ENCODE results near the gene DPP8. TPM values are rescaled to one million over a fixed set of nuclear protein-coding genes. Genes with fewer than 3 reads are reported as not detected.
"Not testable (repeated sequence)": the region's sequence is repeated elsewhere in the genome, so short reads cannot be mapped to it uniquely, and the experiment has no call there.

Gene DPP8
- 27.2 and 42.0 TPM in 2 replicates for total RNA-seq (2014; rRNA removed; shearing (Covaris generic); ENCODE audit: low replicate concordance)

DNA sequence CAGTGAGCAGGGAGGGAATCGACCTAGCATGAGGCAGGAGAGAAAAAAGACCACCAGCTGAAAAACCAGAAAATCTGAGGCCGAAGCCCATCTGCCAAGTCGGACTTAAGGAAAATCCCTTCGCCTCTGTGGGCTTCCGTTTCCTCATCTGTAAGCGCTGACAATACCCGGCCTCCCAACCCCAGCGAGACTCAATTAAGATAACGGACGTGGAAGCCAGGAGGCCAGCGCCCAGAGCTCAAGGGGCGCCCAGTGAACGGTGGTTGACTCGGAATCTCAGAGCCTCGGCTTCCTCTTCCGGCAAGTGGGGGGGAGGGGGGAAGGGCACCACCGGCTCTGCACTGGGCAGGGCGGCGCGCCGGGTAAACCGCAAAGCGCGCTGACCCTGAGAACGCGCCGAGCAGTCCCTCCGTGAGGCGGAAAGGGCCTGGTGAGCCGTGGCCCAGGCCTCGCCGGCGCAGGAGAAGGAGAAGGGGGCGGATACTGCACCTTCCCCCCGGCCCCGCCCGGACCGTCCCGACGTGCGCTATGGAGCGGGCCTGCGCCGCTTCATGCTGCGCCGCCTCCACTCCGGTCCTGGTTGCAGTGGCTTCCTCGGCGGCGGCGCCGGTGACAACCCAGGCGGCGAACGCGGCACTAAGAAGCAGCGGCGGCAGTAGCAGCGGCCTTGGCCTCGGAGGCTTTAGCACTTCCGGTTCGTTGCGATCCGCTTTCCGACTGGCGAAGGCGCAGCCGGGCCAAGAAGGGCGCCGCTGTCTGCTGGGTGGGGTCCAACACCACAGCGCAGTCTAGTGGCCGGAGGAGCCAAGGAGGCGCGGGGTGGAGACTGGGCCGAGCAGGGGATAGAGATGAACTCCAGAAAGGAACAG lies at the start of gene DPP8:
Gene DPP8, minus strand, starts transcription at position 693 of the 869 bp plus-strand sequence. CDS start 5,136 bp downstream, outside the sequence.
- Histone ChIP-seq H4K20me1 (ENCODE audit: insufficient read depth, low read depth, low read length) (peaks cover 15% of the 10 kb centered on the region), H3K4me1 (ENCODE audit: low read length) (peaks cover 43% of the 10 kb centered on the region), H3K4me3 (ENCODE audit: low read length) (peak within 1 kb of the TSS; percentile 94), H3K79me2 (ENCODE audit: low read length) (peaks cover 48% of the 10 kb centered on the region), H3K9ac (ENCODE audit: low read length) (peak within 1 kb of the TSS; percentile 97), H3K36me3 (ENCODE audit: insufficient read depth, low read length) (peaks cover 19% of the 10 kb centered on the region; the same call in 1 of the 2 replicates), H3K9me3 (ENCODE audit: low read length) (no peaks in the 10 kb centered on the region), H3K4me2 (ENCODE audit: low read depth, low read length, poor library complexity, severe bottlenecking) (peak within 1 kb of the TSS; percentile 97), H2AFZ (ENCODE audit: low read length) (peak within 1 kb of the TSS; percentile 67; the same call in 1 of the 2 replicates), H3K27me3 (ENCODE audit: low read length) (no peaks in the 10 kb centered on the region), H3K9me2 (replicated peaks; ENCODE audit: insufficient read depth, low read length) (no peaks in the 10 kb centered on the region), H3K27ac (ENCODE audit: low read length) (peak within 1 kb of the TSS; percentile 79)
- peak; percentile 98 for DNase-seq

DNA sequence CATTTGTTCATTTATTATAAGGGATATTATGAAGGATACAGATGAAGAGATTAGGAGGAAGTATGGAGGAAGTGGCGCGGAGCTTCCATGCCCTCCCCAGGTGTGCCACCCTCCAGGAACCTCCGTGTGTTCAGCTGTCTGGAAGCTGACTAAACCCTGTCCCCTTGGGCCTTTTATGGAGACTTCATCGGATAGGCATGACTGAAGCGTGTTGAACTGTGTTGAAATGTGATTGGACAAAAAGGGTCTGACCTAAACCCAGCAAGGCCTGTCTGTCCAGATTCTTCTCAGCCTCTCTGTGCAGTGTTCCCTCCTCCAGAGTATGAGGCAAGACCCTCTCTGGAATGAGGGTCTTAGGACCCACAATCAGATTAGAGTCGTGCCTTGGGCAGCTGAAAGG lies 44.4 kb upstream of the DPP8 start:
- peaks cover 79% of the 10 kb centered on the region for H3K36me3 ChIP-seq (ENCODE audit: insufficient read depth, low read length)
- no peaks in the 10 kb centered on the region for H3K9me2 ChIP-seq (replicated peaks; ENCODE audit: insufficient read depth, low read length)
- H3K27ac ChIP-seq (ENCODE audit: low read length), result no peak overlapping the region
- H4K20me1 ChIP-seq (ENCODE audit: insufficient read depth, low read depth, low read length), result no peaks in the 10 kb centered on the region
- H3K9ac ChIP-seq (ENCODE audit: low read length), result no peak overlapping the region
- H3K9me3 ChIP-seq (ENCODE audit: low read length), result no peaks in the 10 kb centered on the region
- no peaks in the 10 kb centered on the region for H3K4me1 ChIP-seq (ENCODE audit: low read length)
- H2AFZ ChIP-seq (ENCODE audit: low read length), result no peak overlapping the region
- H3K27me3 ChIP-seq (ENCODE audit: low read length), result no peaks in the 10 kb centered on the region
- no peak overlapping the region for H3K4me2 ChIP-seq (ENCODE audit: low read depth, low read length, poor library complexity, severe bottlenecking)
- no peak overlapping the region for H3K4me3 ChIP-seq (ENCODE audit: low read length)
- no peak for DNase-seq
- peaks cover 37% of the 10 kb centered on the region for H3K79me2 ChIP-seq (ENCODE audit: low read length)

DNA sequence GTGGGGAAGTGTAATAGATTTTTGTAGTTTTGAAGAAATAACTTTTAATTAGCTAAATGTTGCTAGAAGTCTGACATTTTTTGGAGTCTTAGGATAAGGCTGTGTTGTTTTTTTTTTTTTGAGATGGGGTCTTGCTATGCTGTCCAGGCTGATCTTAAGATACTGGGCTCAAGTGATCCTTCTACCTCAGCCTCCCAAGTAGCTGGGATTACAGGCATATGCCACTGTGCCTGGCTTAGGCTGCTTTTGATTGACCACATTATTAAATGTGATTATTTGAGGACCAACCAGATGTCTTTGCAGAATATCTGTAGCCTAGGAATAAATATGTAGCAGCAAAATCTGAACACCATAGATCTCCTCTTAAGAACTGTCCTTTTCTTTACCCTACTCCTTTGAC lies 42.5 kb upstream of the DPP8 start:
- no peaks in the 10 kb centered on the region for H3K4me1 ChIP-seq (ENCODE audit: low read length)
- H4K20me1 ChIP-seq (ENCODE audit: insufficient read depth, low read depth, low read length), result no peaks in the 10 kb centered on the region
- peaks cover 55% of the 10 kb centered on the region for H3K79me2 ChIP-seq (ENCODE audit: low read length)
- H3K9me2 ChIP-seq (replicated peaks; ENCODE audit: insufficient read depth, low read length), result no peaks in the 10 kb centered on the region
- no peak for DNase-seq
- H3K4me2 ChIP-seq (ENCODE audit: low read depth, low read length, poor library complexity, severe bottlenecking), result no peak overlapping the region
- no peak overlapping the region for H3K9ac ChIP-seq (ENCODE audit: low read length)
- H3K9me3 ChIP-seq (ENCODE audit: low read length), result no peaks in the 10 kb centered on the region
- no peaks in the 10 kb centered on the region for H3K27me3 ChIP-seq (ENCODE audit: low read length)
- no peak overlapping the region for H3K27ac ChIP-seq (ENCODE audit: low read length)
- H3K36me3 ChIP-seq (ENCODE audit: insufficient read depth, low read length), result peaks cover 71% of the 10 kb centered on the region
- H2AFZ ChIP-seq (ENCODE audit: low read length), result no peak overlapping the region
- H3K4me3 ChIP-seq (ENCODE audit: low read length), result no peak overlapping the region

DNA sequence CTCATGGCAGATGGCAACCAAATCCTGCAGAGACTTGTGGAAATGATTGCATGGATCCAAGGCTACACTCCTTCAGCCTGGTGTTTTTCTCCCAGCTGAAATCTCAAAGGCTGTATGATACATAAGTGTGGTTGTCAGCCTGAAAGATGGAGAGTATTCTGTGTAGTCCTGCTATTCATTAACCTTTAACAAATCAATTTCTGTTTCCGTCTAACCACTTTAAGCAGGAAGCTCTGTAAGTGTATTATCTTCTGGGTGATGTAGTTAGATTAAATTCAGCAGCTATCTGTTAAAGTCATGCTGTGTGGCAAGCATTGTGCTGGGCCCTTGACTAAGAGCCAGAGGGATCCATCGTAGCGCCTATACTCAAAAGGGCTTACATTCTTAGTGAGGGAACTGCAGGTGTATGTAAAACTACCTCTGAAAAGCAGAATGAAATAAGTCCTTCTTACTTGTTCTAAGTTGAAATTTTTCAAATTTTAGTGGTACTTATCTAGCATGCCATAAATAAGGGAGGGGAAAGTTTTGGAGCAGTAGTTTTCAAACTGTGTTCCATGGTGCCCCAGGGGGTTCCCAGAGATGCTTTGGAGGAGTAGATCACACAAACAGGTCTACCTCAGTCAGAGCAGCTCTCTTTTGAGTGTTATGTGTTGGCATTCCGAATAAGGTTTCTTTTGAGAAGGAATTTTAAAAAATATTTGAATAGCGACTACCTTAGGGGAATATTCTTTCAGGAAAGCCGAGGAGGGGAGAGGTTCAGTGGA lies 41.7 kb upstream of the DPP8 start:
- Histone ChIP-seq H3K79me2 (ENCODE audit: low read length) (peaks cover 60% of the 10 kb centered on the region), H3K4me2 (ENCODE audit: low read depth, low read length, poor library complexity, severe bottlenecking) (no peak overlapping the region), H3K27ac (ENCODE audit: low read length) (no peak overlapping the region), H3K9me3 (ENCODE audit: low read length) (no peaks in the 10 kb centered on the region), H3K4me1 (ENCODE audit: low read length) (no peaks in the 10 kb centered on the region), H3K36me3 (ENCODE audit: insufficient read depth, low read length) (peaks cover 68% of the 10 kb centered on the region), H3K4me3 (ENCODE audit: low read length) (no peak overlapping the region), H2AFZ (ENCODE audit: low read length) (no peak overlapping the region), H3K9me2 (replicated peaks; ENCODE audit: insufficient read depth, low read length) (no peaks in the 10 kb centered on the region), H3K9ac (ENCODE audit: low read length) (no peak overlapping the region), H4K20me1 (ENCODE audit: insufficient read depth, low read depth, low read length) (no peaks in the 10 kb centered on the region), H3K27me3 (ENCODE audit: low read length) (no peaks in the 10 kb centered on the region)
- DNase-seq, result no peak

DNA sequence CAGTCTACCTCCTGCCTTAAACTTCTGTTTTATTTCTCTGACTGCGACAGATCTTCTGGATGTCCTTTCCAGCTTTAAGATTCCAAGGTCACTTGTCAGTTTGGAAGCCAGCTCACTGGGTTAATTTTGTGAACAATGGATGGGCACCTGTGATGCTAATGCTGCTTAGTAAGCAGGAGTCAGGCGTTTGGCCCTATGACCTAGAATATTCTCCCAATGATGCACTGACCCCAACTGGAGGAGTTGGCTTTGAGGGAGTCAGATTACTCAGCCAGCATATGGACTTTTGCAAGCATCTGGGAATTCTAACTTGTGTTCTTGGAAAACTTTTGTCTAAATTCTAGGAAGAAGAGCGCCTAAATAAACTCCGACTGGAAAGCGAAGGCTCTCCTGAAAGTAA lies 40.8 kb upstream of the DPP8 start:
- Histone ChIP-seq H3K9ac (ENCODE audit: low read length) (no peak overlapping the region), H2AFZ (ENCODE audit: low read length) (no peak overlapping the region), H4K20me1 (ENCODE audit: insufficient read depth, low read depth, low read length) (peaks cover 1% of the 10 kb centered on the region; the same call in 1 of the 2 replicates), H3K9me2 (replicated peaks; ENCODE audit: insufficient read depth, low read length) (no peaks in the 10 kb centered on the region), H3K4me1 (ENCODE audit: low read length) (no peaks in the 10 kb centered on the region), H3K79me2 (ENCODE audit: low read length) (peaks cover 68% of the 10 kb centered on the region), H3K4me3 (ENCODE audit: low read length) (no peak overlapping the region), H3K36me3 (ENCODE audit: insufficient read depth, low read length) (peaks cover 69% of the 10 kb centered on the region), H3K4me2 (ENCODE audit: low read depth, low read length, poor library complexity, severe bottlenecking) (no peak overlapping the region), H3K27me3 (ENCODE audit: low read length) (no peaks in the 10 kb centered on the region), H3K9me3 (ENCODE audit: low read length) (no peaks in the 10 kb centered on the region), H3K27ac (ENCODE audit: low read length) (no peak overlapping the region)
- DNase-seq, result no peak

DNA sequence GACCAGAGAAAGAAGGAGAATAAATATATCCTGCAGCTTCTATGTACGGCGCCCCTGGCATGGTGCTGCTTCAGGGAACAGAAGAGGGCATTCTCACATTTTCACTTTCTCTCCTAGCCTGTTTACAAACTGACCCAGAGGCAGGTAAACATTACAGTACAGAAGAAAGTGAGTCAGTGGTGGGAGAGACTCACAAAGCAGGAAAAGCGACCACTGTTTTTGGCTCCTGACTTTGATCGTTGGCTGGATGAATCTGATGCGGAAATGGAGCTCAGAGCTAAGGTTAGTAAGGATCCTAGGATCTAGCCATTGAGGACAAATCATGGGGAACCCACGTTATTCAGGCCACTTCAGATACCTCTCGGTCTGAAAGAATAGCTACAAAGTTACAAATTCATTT lies 39.1 kb upstream of the DPP8 start:
- peaks cover 75% of the 10 kb centered on the region for H3K79me2 ChIP-seq (ENCODE audit: low read length)
- H2AFZ ChIP-seq (ENCODE audit: low read length), result no peak overlapping the region
- DNase-seq, result no peak
- H3K9me2 ChIP-seq (replicated peaks; ENCODE audit: insufficient read depth, low read length), result no peaks in the 10 kb centered on the region
- H3K36me3 ChIP-seq (ENCODE audit: insufficient read depth, low read length), result peaks cover 59% of the 10 kb centered on the region
- no peak overlapping the region for H3K4me2 ChIP-seq (ENCODE audit: low read depth, low read length, poor library complexity, severe bottlenecking)
- H3K9me3 ChIP-seq (ENCODE audit: low read length), result no peaks in the 10 kb centered on the region
- no peaks in the 10 kb centered on the region for H3K27me3 ChIP-seq (ENCODE audit: low read length)
- no peak overlapping the region for H3K27ac ChIP-seq (ENCODE audit: low read length)
- H4K20me1 ChIP-seq (ENCODE audit: insufficient read depth, low read depth, low read length), result peaks cover 3% of the 10 kb centered on the region; the same call in 1 of the 2 replicates
- H3K4me1 ChIP-seq (ENCODE audit: low read length), result no peaks in the 10 kb centered on the region
- no peak overlapping the region for H3K9ac ChIP-seq (ENCODE audit: low read length)
- H3K4me3 ChIP-seq (ENCODE audit: low read length), result no peak overlapping the region

DNA sequence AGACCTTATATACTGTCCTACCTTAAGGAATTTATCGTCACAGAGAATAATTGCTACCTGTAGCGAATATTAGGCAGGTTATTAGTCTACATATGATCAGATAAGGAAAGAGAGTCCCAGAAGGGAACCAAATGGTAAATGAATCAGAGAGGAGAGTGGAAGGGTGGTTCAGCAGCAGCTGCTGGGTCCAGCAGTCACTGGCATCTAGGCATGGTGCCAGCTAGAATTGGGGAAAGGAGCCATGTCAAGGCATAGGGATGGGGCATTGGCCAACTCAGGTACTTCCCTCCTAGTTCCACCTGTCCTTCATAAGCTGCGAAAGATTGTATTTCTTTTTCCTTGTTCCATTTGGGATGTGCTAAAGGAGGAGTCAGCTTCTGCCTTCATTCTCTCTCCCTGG lies 36.2 kb upstream of the DPP8 start:
- DNase-seq, result no peak
- H3K9me3 ChIP-seq (ENCODE audit: low read length), result no peaks in the 10 kb centered on the region
- H3K79me2 ChIP-seq (ENCODE audit: low read length), result peaks cover 82% of the 10 kb centered on the region
- no peak overlapping the region for H3K4me2 ChIP-seq (ENCODE audit: low read depth, low read length, poor library complexity, severe bottlenecking)
- no peaks in the 10 kb centered on the region for H3K9me2 ChIP-seq (replicated peaks; ENCODE audit: insufficient read depth, low read length)
- no peak overlapping the region for H3K4me3 ChIP-seq (ENCODE audit: low read length)
- peaks cover 6% of the 10 kb centered on the region; the same call in 1 of the 2 replicates for H4K20me1 ChIP-seq (ENCODE audit: insufficient read depth, low read depth, low read length)
- no peak overlapping the region for H3K27ac ChIP-seq (ENCODE audit: low read length)
- H3K4me1 ChIP-seq (ENCODE audit: low read length), result no peaks in the 10 kb centered on the region
- peaks cover 40% of the 10 kb centered on the region for H3K36me3 ChIP-seq (ENCODE audit: insufficient read depth, low read length)
- no peak overlapping the region for H2AFZ ChIP-seq (ENCODE audit: low read length)
- H3K9ac ChIP-seq (ENCODE audit: low read length), result no peak overlapping the region
- H3K27me3 ChIP-seq (ENCODE audit: low read length), result no peaks in the 10 kb centered on the region

DNA sequence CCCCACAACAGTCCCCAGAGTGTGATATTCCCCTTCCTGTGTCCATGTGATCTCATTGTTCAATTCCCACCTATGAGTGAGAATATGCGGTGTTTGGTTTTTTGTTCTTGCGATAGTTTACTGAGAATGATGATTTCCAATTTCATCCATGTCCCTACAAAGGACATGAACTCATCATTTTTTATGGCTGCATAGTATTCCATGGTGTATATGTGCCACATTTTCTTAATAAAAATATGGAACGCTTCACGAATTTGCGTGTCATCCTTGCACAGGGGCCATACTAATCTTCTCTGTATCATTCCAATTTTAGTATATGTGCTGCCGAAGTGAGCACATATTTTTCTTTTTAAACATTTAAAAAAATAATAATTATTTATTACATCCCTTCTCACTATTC lies 35.4 kb upstream of the DPP8 start:
- Histone ChIP-seq H3K36me3 (ENCODE audit: insufficient read depth, low read length) (peaks cover 31% of the 10 kb centered on the region), H3K79me2 (ENCODE audit: low read length) (peaks cover 82% of the 10 kb centered on the region)
- not testable (repeated sequence) for H3K4me2 ChIP-seq (ENCODE audit: low read depth, low read length, poor library complexity, severe bottlenecking); H3K27ac ChIP-seq (ENCODE audit: low read length); H3K4me1 ChIP-seq (ENCODE audit: low read length); H3K9me3 ChIP-seq (ENCODE audit: low read length); DNase-seq; H3K4me3 ChIP-seq (ENCODE audit: low read length); H3K9me2 ChIP-seq (replicated peaks; ENCODE audit: insufficient read depth, low read length); H2AFZ ChIP-seq (ENCODE audit: low read length); H3K9ac ChIP-seq (ENCODE audit: low read length); H4K20me1 ChIP-seq (ENCODE audit: insufficient read depth, low read depth, low read length); H3K27me3 ChIP-seq (ENCODE audit: low read length)

All from Karpas-422 (cell line).